WTC11 (cell line): Measurements from ENCODE around the gene PRCD. TPM values are rescaled to one million over a fixed set of nuclear protein-coding genes. Genes with fewer than 3 reads are reported as not detected.

ENCODE experiments used
- ATAC-seq: fragments of 200-7000 bp; cut with Tn5 transposase; 2 replicates; pipeline ENCODE4 v1.10.0; 2021; ENCODE audit warnings: mild to moderate bottlenecking, moderate library complexity
- CTCF ChIA-PET: fragments of 300-600 bp; sonication (Branson Sonifier 250); formaldehyde crosslinking; loops from one replicate; lab custom pipeline; 2021; ENCODE audit warnings: antibody characterized with exemption; lab: Charles Lee
- POLR2A ChIA-PET: fragments of 350-600 bp; sonication (Branson Sonifier 250); formaldehyde crosslinking; loops from one replicate; lab custom pipeline; 2021; ENCODE audit warnings: antibody characterized with exemption; lab: Charles Lee
- DNase-seq: peaks from one replicate; pipeline ENCODE4 v3.0.0; 2021; ENCODE audit warnings: low spot score
- H3K27ac Mint-ChIP-seq: 2 replicates; pipeline ENCODE4 v1.8.0; 2021; ENCODE audit warnings: mixed read lengths
- H3K27me3 Mint-ChIP-seq: 2 replicates; pipeline ENCODE4 v1.8.0; 2021; ENCODE audit warnings: low read depth, mild to moderate bottlenecking, moderate library complexity, mixed read lengths
- H3K36me3 Mint-ChIP-seq: 2 replicates; pipeline ENCODE4 v1.8.0; 2021; ENCODE audit warnings: mixed read lengths
- H3K4me1 Mint-ChIP-seq: 2 replicates; pipeline ENCODE4 v1.8.0; 2022; ENCODE audit warnings: mixed read lengths
- H3K4me3 Mint-ChIP-seq: 2 replicates; pipeline ENCODE4 v1.8.0; 2021; ENCODE audit warnings: mild to moderate bottlenecking, moderate library complexity, mixed read lengths
- H3K9me3 Mint-ChIP-seq: 2 replicates; pipeline ENCODE4 v1.8.0; 2021; ENCODE audit warnings: mixed read lengths
- FOXP1 ChIP-seq: sonication (generic); formaldehyde crosslinking; IDR thresholded peaks from 2 replicates; pipeline ENCODE4 v1.8.0; 2022; ENCODE audit warnings: missing genetic modification reagents, mild to moderate bottlenecking, moderate library complexity, borderline replicate concordance
- KAT7 ChIP-seq: sonication (generic); formaldehyde crosslinking; IDR thresholded peaks from 2 replicates; pipeline ENCODE4 v1.8.1; 2023; ENCODE audit warnings: missing genetic modification reagents, mild to moderate bottlenecking, borderline replicate concordance
- NFATC4 ChIP-seq: fragments of 250-450 bp; sonication (Bioruptor Pico); IDR thresholded peaks from 2 replicates; pipeline ENCODE4 v1.9.0; 2021; ENCODE audit warnings: mild to moderate bottlenecking
- NFYB ChIP-seq: sonication (generic); formaldehyde crosslinking; conservative IDR thresholded peaks from 2 replicates; pipeline ENCODE4 v1.8.0; 2022; ENCODE audit warnings: low read depth, missing genetic modification reagents
- SMAD4 ChIP-seq: sonication (generic); formaldehyde crosslinking; IDR thresholded peaks from 2 replicates; pipeline ENCODE4 v1.8.0; 2022; ENCODE audit warnings: mild to moderate bottlenecking, missing genetic modification reagents
- SP1 ChIP-seq: sonication (generic); formaldehyde crosslinking; conservative IDR thresholded peaks from 2 replicates; pipeline ENCODE4 v1.8.1; 2022; ENCODE audit warnings: missing genetic modification reagents
- ZBTB21 ChIP-seq: sonication (generic); formaldehyde crosslinking; IDR thresholded peaks from 2 replicates; pipeline ENCODE4 v1.8.1; 2023; ENCODE audit warnings: mild to moderate bottlenecking, missing genetic modification reagents, borderline replicate concordance
- ZNF423 ChIP-seq: fragments of 250-450 bp; sonication (Bioruptor Pico); IDR thresholded peaks from 2 replicates; pipeline ENCODE4 v2.1.2; 2022; ENCODE audit warnings: mild to moderate bottlenecking, moderate library complexity
- ZNF671 ChIP-seq: fragments of 250-450 bp; sonication (Bioruptor Pico); IDR thresholded peaks from 2 replicates; pipeline ENCODE4 v1.8.0; 2021; ENCODE audit warnings: mild to moderate bottlenecking
- total RNA-seq: library from RNA; stranded (reverse); gene quantifications from 3 replicates; pipeline ENCODE4 v1.2.3, GENCODE V29; 2021
- TF ChIP-seq, protein P1 (sequence below): sonication (generic); formaldehyde crosslinking; IDR thresholded peaks from 2 replicates; pipeline ENCODE4 v1.8.0; 2023; ENCODE audit warnings: mild to moderate bottlenecking, missing genetic modification reagents
- TF ChIP-seq, protein P2 (sequence below): sonication (generic); formaldehyde crosslinking; IDR thresholded peaks from 2 replicates; pipeline ENCODE4 v1.8.1; 2023; ENCODE audit warnings: mild to moderate bottlenecking, missing genetic modification reagents, moderate library complexity
- TF ChIP-seq, protein P3 (sequence below): sonication (generic); formaldehyde crosslinking; IDR thresholded peaks from 2 replicates; pipeline ENCODE4 v1.8.1; 2023; ENCODE audit warnings: mild to moderate bottlenecking, missing genetic modification reagents
- TF ChIP-seq, protein P4 (sequence below): sonication (generic); formaldehyde crosslinking; IDR thresholded peaks from 2 replicates; pipeline ENCODE4 v1.8.1; 2022; ENCODE audit warnings: low read depth, missing genetic modification reagents, borderline replicate concordance
- TF ChIP-seq, protein P5 (sequence below): fragments of 250-450 bp; sonication (Bioruptor Pico); IDR thresholded peaks from 2 replicates; pipeline ENCODE4 v1.9.0; 2021; ENCODE audit warnings: moderate library complexity, mild to moderate bottlenecking, inconsistent platforms, borderline replicate concordance
- TF ChIP-seq, protein P6 (sequence below): fragments of 250-450 bp; sonication (Bioruptor Pico); IDR thresholded peaks from 2 replicates; pipeline ENCODE4 v1.9.0; 2021; ENCODE audit warnings: mild to moderate bottlenecking, borderline replicate concordance

Gene PRCD
- total RNA-seq, 1 experiment from 2014 or later: 2.7 TPM

DNA sequence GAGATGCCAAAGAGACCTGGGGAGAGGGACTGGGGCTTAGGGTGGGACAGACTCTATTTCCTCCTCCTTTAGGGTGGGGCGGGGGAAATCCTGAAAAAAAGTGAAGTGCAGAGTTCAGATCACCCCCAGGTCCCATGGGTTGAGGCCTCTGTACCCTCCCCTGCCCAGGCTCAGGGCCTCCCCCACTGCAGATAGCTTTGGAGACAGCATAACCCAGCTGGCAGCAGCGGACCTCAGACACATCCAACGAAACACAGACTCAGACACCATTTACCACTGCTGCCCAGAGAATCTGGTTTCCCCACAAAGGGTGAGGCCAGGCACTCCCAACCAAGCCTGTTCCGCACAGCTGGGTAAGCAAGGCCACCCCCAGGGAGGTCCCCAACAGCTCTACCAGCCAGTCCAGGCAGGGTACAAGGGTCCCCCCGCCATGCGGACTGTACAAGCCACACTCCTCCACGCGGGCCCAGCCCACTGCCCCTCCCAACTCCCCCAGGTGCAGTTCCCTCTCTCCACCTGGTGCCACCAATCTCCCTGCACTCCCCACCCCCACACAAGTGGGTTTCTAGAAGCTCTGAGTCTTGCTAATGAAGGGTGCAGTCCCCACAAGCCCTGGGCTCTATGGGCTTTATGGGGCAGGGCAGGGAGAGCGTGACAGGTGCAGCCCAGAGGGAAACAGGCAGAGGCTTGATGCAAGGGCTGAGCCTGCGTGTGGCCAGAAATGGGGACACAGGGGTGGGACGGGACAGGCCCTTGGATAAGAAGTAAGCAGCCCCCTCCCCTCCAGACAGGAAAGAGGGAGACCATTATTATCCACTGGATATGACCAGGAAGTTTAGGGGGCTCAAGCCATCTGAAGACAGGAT lies 47.5 kb upstream of the PRCD start:
- H3K27ac Mint-ChIP-seq: peak overlapping the region; percentile 79
- POLR2A ChIA-PET: no interaction called here
- ATAC-seq: no peak

DNA sequence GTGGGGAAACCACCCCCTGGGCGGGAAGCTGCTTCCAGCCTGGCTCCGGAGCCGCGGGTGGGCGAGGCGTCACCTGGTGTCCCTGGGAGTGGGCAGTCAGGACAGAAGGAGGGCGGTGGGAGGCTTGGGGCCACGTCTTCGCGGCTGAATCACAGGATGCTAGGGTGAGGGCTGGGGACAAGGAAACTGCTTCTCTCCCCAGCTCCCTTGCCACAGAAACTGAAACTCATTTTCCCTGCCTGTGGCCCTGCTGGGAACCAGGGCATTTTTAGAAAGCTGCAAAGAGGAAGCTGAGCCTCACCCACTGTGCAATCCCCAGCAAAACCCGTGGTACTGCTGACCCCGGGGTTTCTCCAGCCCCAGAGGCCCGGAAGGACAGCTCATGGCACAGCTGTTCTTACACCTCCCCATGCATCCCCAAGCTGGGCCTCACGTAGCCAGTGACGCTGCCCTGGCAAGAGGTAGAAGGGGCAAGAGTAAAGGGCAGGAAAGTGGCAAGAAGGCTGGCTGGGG lies 46.8 kb upstream of the PRCD start:
- H3K27me3 Mint-ChIP-seq: no peaks in the 10 kb centered on the region
- no peak overlapping the region for H3K4me3 Mint-ChIP-seq
- ATAC-seq (no peak; the same call in 1 of the 2 replicates), DNase-seq (no peak)
- ChIA-PET POLR2A (no interaction called here), CTCF (interaction anchor here (0.6 to 2.9 kb wide), 17 partner anchors 11 to 588 kb away, joined by 3 to 16 read pairs (median 5); partner anchors contain the start of genes AANAT, MRPL38 and UBE2O)
- H3K27ac Mint-ChIP-seq: peak overlapping the region; percentile 78; the same call in 1 of the 2 replicates
- peaks cover 25% of the 10 kb centered on the region for H3K4me1 Mint-ChIP-seq
- no peaks in the 10 kb centered on the region for H3K36me3 Mint-ChIP-seq
- 0 out of 2 replicates have a peak, but pooled peaks have one; percentile 1 for TF ChIP-seq SP1 (CRISPR knock-in tag)
- no peak for TF ChIP-seq ZBTB21 (CRISPR knock-in tag)
- TF ChIP-seq, protein P1, sequence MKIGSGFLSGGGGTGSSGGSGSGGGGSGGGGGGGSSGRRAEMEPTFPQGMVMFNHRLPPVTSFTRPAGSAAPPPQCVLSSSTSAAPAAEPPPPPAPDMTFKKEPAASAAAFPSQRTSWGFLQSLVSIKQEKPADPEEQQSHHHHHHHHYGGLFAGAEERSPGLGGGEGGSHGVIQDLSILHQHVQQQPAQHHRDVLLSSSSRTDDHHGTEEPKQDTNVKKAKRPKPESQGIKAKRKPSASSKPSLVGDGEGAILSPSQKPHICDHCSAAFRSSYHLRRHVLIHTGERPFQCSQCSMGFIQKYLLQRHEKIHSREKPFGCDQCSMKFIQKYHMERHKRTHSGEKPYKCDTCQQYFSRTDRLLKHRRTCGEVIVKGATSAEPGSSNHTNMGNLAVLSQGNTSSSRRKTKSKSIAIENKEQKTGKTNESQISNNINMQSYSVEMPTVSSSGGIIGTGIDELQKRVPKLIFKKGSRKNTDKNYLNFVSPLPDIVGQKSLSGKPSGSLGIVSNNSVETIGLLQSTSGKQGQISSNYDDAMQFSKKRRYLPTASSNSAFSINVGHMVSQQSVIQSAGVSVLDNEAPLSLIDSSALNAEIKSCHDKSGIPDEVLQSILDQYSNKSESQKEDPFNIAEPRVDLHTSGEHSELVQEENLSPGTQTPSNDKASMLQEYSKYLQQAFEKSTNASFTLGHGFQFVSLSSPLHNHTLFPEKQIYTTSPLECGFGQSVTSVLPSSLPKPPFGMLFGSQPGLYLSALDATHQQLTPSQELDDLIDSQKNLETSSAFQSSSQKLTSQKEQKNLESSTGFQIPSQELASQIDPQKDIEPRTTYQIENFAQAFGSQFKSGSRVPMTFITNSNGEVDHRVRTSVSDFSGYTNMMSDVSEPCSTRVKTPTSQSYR (CRISPR knock-in tag): no peak
- peak; percentile 19; the same call in 1 of the 2 replicates for TF ChIP-seq ZNF423 (CRISPR knock-in tag)
- H3K9me3 Mint-ChIP-seq: no peaks in the 10 kb centered on the region

More for the DNA sequence above, 47.5 kb upstream of the PRCD start:
- CTCF ChIA-PET: interaction anchor here (0.9 to 2.9 kb wide), 14 partner anchors 11 to 213 kb away, joined by 4 to 16 read pairs (median 6); partner anchors contain the start of gene AANAT
- no peaks in the 10 kb centered on the region for H3K9me3 Mint-ChIP-seq
- peaks cover 6% of the 10 kb centered on the region; the same call in 1 of the 2 replicates for H3K36me3 Mint-ChIP-seq
- no peak overlapping the region for H3K4me3 Mint-ChIP-seq
- no peak for DNase-seq
- 0 out of 2 replicates have a peak, but pooled peaks have one; percentile 16 for TF ChIP-seq SP1 (CRISPR knock-in tag)
- TF ChIP-seq FOXP1 (CRISPR knock-in tag): no peak
- H3K27me3 Mint-ChIP-seq: no peaks in the 10 kb centered on the region
- peaks cover 18% of the 10 kb centered on the region for H3K4me1 Mint-ChIP-seq

DNA sequence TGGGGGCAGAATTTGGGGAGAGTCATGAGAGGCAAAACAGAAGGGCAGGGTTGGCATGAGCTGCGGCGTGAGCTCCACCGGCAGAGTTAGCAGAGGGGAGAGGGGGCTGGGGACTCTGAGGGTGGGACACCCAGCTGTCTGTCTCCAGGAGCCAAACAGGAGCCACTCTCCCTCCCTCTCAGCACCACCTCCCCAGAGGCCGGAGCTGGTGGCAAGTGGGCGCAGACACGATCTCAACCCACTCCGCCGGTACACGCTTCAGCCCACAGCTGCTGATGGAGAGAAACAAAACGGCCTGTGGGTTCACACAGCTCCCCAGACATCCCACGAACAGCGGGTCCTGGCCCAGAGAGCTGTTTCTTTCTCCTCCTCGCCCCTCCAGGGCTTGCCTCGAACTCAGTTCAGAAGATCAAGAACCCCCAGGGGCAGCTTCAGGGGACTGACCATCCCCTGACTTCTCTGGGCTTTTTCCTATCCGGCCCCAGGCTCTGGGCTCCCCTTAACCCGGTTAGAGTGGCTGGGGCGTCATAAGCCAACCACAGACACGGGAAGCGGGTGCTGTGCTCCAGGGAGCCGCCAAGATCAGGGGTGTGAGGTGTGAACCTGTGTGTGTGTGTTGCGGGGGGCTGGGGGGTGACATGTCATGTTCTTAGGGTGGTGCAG lies 46.2 kb upstream of the PRCD start:
- DNase-seq: no peak
- Mint-ChIP-seq H3K9me3 (no peaks in the 10 kb centered on the region), H3K36me3 (no peaks in the 10 kb centered on the region), H3K27ac (no peak overlapping the region), H3K4me3 (no peak overlapping the region), H3K27me3 (no peaks in the 10 kb centered on the region), H3K4me1 (peaks cover 31% of the 10 kb centered on the region)
- ChIA-PET CTCF (interaction anchor here (0.5 to 2.9 kb wide), 17 partner anchors 10 to 589 kb away, joined by 3 to 16 read pairs (median 5); partner anchors contain the start of genes AANAT, MRPL38 and UBE2O), POLR2A (no interaction called here)
- no peak for ATAC-seq
- TF ChIP-seq, protein P2, sequence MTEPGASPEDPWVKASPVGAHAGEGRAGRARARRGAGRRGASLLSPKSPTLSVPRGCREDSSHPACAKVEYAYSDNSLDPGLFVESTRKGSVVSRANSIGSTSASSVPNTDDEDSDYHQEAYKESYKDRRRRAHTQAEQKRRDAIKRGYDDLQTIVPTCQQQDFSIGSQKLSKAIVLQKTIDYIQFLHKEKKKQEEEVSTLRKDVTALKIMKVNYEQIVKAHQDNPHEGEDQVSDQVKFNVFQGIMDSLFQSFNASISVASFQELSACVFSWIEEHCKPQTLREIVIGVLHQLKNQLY: no peak
- TF ChIP-seq, protein P3, sequence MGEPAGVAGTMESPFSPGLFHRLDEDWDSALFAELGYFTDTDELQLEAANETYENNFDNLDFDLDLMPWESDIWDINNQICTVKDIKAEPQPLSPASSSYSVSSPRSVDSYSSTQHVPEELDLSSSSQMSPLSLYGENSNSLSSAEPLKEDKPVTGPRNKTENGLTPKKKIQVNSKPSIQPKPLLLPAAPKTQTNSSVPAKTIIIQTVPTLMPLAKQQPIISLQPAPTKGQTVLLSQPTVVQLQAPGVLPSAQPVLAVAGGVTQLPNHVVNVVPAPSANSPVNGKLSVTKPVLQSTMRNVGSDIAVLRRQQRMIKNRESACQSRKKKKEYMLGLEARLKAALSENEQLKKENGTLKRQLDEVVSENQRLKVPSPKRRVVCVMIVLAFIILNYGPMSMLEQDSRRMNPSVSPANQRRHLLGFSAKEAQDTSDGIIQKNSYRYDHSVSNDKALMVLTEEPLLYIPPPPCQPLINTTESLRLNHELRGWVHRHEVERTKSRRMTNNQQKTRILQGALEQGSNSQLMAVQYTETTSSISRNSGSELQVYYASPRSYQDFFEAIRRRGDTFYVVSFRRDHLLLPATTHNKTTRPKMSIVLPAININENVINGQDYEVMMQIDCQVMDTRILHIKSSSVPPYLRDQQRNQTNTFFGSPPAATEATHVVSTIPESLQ: no peak
- TF ChIP-seq, protein P4, sequence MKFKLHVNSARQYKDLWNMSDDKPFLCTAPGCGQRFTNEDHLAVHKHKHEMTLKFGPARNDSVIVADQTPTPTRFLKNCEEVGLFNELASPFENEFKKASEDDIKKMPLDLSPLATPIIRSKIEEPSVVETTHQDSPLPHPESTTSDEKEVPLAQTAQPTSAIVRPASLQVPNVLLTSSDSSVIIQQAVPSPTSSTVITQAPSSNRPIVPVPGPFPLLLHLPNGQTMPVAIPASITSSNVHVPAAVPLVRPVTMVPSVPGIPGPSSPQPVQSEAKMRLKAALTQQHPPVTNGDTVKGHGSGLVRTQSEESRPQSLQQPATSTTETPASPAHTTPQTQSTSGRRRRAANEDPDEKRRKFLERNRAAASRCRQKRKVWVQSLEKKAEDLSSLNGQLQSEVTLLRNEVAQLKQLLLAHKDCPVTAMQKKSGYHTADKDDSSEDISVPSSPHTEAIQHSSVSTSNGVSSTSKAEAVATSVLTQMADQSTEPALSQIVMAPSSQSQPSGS (CRISPR knock-in tag): no peak
- TF ChIP-seq ZNF671 (no peak), SMAD4 (CRISPR knock-in tag) (no peak), KAT7 (CRISPR knock-in tag) (no peak), NFATC4 (CRISPR knock-in tag) (no peak), NFYB (CRISPR knock-in tag) (no peak), FOXP1 (CRISPR knock-in tag) (no peak)
- TF ChIP-seq, protein P5, sequence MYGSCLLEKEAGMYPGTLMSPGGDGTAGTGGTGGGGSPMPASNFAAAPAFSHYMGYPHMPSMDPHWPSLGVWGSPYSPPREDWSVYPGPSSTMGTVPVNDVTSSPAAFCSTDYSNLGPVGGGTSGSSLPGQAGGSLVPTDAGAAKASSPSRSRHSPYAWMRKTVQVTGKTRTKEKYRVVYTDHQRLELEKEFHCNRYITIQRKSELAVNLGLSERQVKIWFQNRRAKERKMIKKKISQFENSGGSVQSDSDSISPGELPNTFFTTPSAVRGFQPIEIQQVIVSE (CRISPR knock-in tag): no peak
- TF ChIP-seq, protein P6, sequence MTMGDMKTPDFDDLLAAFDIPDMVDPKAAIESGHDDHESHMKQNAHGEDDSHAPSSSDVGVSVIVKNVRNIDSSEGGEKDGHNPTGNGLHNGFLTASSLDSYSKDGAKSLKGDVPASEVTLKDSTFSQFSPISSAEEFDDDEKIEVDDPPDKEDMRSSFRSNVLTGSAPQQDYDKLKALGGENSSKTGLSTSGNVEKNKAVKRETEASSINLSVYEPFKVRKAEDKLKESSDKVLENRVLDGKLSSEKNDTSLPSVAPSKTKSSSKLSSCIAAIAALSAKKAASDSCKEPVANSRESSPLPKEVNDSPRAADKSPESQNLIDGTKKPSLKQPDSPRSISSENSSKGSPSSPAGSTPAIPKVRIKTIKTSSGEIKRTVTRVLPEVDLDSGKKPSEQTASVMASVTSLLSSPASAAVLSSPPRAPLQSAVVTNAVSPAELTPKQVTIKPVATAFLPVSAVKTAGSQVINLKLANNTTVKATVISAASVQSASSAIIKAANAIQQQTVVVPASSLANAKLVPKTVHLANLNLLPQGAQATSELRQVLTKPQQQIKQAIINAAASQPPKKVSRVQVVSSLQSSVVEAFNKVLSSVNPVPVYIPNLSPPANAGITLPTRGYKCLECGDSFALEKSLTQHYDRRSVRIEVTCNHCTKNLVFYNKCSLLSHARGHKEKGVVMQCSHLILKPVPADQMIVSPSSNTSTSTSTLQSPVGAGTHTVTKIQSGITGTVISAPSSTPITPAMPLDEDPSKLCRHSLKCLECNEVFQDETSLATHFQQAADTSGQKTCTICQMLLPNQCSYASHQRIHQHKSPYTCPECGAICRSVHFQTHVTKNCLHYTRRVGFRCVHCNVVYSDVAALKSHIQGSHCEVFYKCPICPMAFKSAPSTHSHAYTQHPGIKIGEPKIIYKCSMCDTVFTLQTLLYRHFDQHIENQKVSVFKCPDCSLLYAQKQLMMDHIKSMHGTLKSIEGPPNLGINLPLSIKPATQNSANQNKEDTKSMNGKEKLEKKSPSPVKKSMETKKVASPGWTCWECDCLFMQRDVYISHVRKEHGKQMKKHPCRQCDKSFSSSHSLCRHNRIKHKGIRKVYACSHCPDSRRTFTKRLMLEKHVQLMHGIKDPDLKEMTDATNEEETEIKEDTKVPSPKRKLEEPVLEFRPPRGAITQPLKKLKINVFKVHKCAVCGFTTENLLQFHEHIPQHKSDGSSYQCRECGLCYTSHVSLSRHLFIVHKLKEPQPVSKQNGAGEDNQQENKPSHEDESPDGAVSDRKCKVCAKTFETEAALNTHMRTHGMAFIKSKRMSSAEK: no peak
